ENCODE results near the gene NDUFV2. TPM values are rescaled to one million over a fixed set of nuclear protein-coding genes. Genes with fewer than 3 reads are reported as not detected.

Gene NDUFV2
- polyA plus RNA-seq, 3 donors, result 55.4 to 184 (median 162) TPM

- Histone ChIP-seq H3K36me3 (replicated peaks in 1 of 2; ENCODE audit: control insufficient read depth in 1 of 2, insufficient read depth in 2 of 2, low read length in 2 of 2) (no peaks in the 10 kb centered on the region), H3K27me3 (ENCODE audit: control insufficient read depth in 2 of 2, insufficient read depth in 2 of 2, low read length in 2 of 2) (no peaks in the 10 kb centered on the region), H3K9me3 (replicated peaks in 1 of 2; ENCODE audit: control insufficient read depth in 1 of 2, insufficient read depth in 1 of 2, low read length in 2 of 2) (no peaks in the 10 kb centered on the region), H3K4me1 (ENCODE audit: control insufficient read depth in 1 of 2, insufficient read depth in 2 of 2, low read length in 2 of 2) (peaks cover 34% of the 10 kb centered on the region in 2 donors), H2AFZ (ENCODE audit: insufficient read depth, low read depth, low read length, poor library complexity, severe bottlenecking) (no peak overlapping the region), H3K4me2 (replicated peaks; ENCODE audit: extremely low read depth, low read length, poor library complexity, severe bottlenecking) (no peak overlapping the region), H4K20me1 (ENCODE audit: insufficient read depth, low read length) (no peaks in the 10 kb centered on the region), H3K9ac (ENCODE audit: insufficient read depth, low read length, poor library complexity, severe bottlenecking) (no peak overlapping the region), H3K4me3 (replicated peaks in 1 of 3; ENCODE audit: low read depth in 2 of 3, low read length in 3 of 3) (no peak overlapping the region), H3K27ac (ENCODE audit: low read depth in 1 of 2, low read length in 2 of 2) (no peak overlapping the region), H3K79me2 (ENCODE audit: insufficient read depth, low read length) (no peaks in the 10 kb centered on the region)
- peaks cover 0 to 2% (median 0%) of the 10 kb centered on the region in 3 donors for H3K27me3 Mint-ChIP-seq (ENCODE audit: low read depth in 3 of 3)
- peaks cover 42% of the 10 kb centered on the region for H3K4me1 Mint-ChIP-seq
- H3K36me3 Mint-ChIP-seq, result no peaks in the 10 kb centered on the region
- 100% methylated on average over 2 of the region's 2 CpGs for WGBS (ENCODE audit: insufficient coverage)
- peaks cover 0 to 4% (median 0%) of the 10 kb centered on the region in 7 donors for H3K9me3 Mint-ChIP-seq
- intact Hi-C loops (cut with micrococcal nuclease), result no loop called here
- no peak overlapping the region for H3K4me3 Mint-ChIP-seq
- TF ChIP-seq CTCF (IDR thresholded peaks at IDR 0.05), result no peak
- no peak overlapping the region for H3K27ac Mint-ChIP-seq
- no peak for DNase-seq
Observed at GRCh38 chr18:9097349-9097748, 5.2 kb upstream of the NDUFV2 start.

GRCh38 chr18:9100796-9101195, 1.7 kb upstream of the NDUFV2 start:
- H3K4me3 ChIP-seq (replicated peaks in 1 of 3; ENCODE audit: low read depth in 2 of 3, low read length in 3 of 3), result no peak overlapping the region
- H3K9me3 ChIP-seq (replicated peaks in 1 of 2; ENCODE audit: control insufficient read depth in 1 of 2, insufficient read depth in 1 of 2, low read length in 2 of 2), result no peaks in the 10 kb centered on the region
- H3K4me1 ChIP-seq (ENCODE audit: control insufficient read depth in 1 of 2, insufficient read depth in 2 of 2, low read length in 2 of 2), result peaks cover 32 to 37% of the 10 kb centered on the region in 2 donors
- H3K4me2 ChIP-seq (replicated peaks; ENCODE audit: extremely low read depth, low read length, poor library complexity, severe bottlenecking), result no peak overlapping the region
- TF ChIP-seq CTCF (IDR thresholded peaks at IDR 0.05), result no peak
- peaks cover 20% of the 10 kb centered on the region for H4K20me1 ChIP-seq (ENCODE audit: insufficient read depth, low read length)
- H3K79me2 ChIP-seq (ENCODE audit: insufficient read depth, low read length), result peaks cover 33% of the 10 kb centered on the region
- no peak overlapping the region for H2AFZ ChIP-seq (ENCODE audit: insufficient read depth, low read depth, low read length, poor library complexity, severe bottlenecking)
- peak overlapping the region in 1 of 2 donors; percentile 4 for H3K4me3 Mint-ChIP-seq
- H3K27ac Mint-ChIP-seq, result peak overlapping the region in 2 of 7 donors; percentile 40 to 80
- H3K9ac ChIP-seq (ENCODE audit: insufficient read depth, low read length, poor library complexity, severe bottlenecking), result no peak overlapping the region
- no peaks in the 10 kb centered on the region for H3K27me3 ChIP-seq (ENCODE audit: control insufficient read depth in 2 of 2, insufficient read depth in 2 of 2, low read length in 2 of 2)
- H3K36me3 Mint-ChIP-seq, result peaks cover 2% of the 10 kb centered on the region in 2 donors
- peaks cover 0 to 4% (median 0%) of the 10 kb centered on the region in 7 donors for H3K9me3 Mint-ChIP-seq
- H3K4me1 Mint-ChIP-seq, result peaks cover 37% of the 10 kb centered on the region
- intact Hi-C loops (cut with micrococcal nuclease), result loop anchor here (5.0 to 10.0 kb wide), 2 partner anchors 37 to 374 kb away; partner anchors contain the start of genes ANKRD12 (in 1 of the 2) and RALBP1 (in 1 of the 2)
- H3K36me3 ChIP-seq (replicated peaks in 1 of 2; ENCODE audit: control insufficient read depth in 1 of 2, insufficient read depth in 2 of 2, low read length in 2 of 2), result no peaks in the 10 kb centered on the region
- H3K27me3 Mint-ChIP-seq (ENCODE audit: low read depth in 3 of 3), result peaks cover 0 to 2% (median 0%) of the 10 kb centered on the region in 3 donors
- no peak for DNase-seq
- no peak overlapping the region for H3K27ac ChIP-seq (ENCODE audit: low read depth in 1 of 2, low read length in 2 of 2)
- WGBS (ENCODE audit: insufficient coverage), result 100% methylated on average over 2 of the region's 3 CpGs
